Stomach (tissue), 4 donors: Measurements from ENCODE around the gene NHS.

Source experiments
- POLR2A ChIP-seq, 4 donors: fragments of 450-650 bp; IDR thresholded peaks; one replicate each; pipeline ENCODE4 v1.6.1; 2016; ENCODE audit warnings: antibody characterized with exemption in 4 of 4, control low read depth in 2 of 4, mild to moderate bottlenecking in 1 of 4, moderate library complexity in 1 of 4
- POLR2AphosphoS5 ChIP-seq, 3 donors: sonication (generic); formaldehyde crosslinking; IDR thresholded peaks; one replicate each; pipeline ENCODE4 v1.6.1; 2016; ENCODE audit warnings: antibody characterized with exemption in 3 of 3
- TF ChIP-seq, protein P1 (sequence below), 7 experiments: fragments of 450-650 bp in 4 of 7; fragments of 200-600 bp in 3 of 7; sonication (generic) in 3 of 7; IDR thresholded peaks; one replicate each; pipeline ENCODE4 v1.5.1; 2016 to 2019; ENCODE audit warnings: antibody characterized with exemption in 7 of 7, control low read depth in 2 of 7, mild to moderate bottlenecking in 1 of 7

DNA sequence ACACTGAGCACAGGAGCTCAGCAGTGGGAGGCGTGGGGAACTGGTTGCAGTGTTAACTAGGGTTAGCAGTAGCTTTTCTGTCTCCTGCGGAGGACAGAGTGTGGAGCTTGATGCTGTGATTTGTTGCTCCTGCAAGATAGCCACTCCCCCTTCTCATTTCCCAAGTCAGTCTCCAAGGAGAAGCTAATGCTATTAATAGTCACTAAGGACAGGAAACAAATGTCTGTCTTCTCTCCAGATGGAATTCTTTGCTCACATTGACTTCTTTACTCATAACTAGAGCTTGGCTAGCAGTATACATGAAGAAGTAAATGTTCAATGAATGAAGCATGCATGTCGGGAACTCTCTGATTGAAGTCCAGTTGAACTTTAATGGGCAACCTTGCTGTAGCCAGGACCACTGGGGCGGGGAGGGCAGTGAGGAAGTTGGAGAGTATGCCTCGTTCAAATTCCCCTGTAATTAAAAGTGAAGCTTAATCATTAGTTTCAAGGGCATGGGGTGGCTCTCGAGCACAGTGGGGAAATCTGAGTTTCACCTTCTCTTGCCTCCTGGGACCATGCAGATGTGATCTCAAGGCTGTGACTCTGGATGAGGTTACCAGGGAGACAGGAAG, 205.6 kb downstream of the NHS start:
- TF ChIP-seq, protein P1, sequence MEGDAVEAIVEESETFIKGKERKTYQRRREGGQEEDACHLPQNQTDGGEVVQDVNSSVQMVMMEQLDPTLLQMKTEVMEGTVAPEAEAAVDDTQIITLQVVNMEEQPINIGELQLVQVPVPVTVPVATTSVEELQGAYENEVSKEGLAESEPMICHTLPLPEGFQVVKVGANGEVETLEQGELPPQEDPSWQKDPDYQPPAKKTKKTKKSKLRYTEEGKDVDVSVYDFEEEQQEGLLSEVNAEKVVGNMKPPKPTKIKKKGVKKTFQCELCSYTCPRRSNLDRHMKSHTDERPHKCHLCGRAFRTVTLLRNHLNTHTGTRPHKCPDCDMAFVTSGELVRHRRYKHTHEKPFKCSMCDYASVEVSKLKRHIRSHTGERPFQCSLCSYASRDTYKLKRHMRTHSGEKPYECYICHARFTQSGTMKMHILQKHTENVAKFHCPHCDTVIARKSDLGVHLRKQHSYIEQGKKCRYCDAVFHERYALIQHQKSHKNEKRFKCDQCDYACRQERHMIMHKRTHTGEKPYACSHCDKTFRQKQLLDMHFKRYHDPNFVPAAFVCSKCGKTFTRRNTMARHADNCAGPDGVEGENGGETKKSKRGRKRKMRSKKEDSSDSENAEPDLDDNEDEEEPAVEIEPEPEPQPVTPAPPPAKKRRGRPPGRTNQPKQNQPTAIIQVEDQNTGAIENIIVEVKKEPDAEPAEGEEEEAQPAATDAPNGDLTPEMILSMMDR (IDR thresholded peaks at IDR 0.05): no peak
- TF ChIP-seq POLR2AphosphoS5 (IDR thresholded peaks at IDR 0.05) (no peak), POLR2A (IDR thresholded peaks at IDR 0.05) (no peak)
